ENCODE measurements around the gene RSRC1. TPM values are rescaled to one million over a fixed set of nuclear protein-coding genes. Genes with fewer than 3 reads are reported as not detected.
"Not testable (repeated sequence)": the region's sequence is repeated elsewhere in the genome, so short reads cannot be mapped to it uniquely, and the experiment has no call there.

RSRC1 gene
- total and polyA plus RNA-seq, 2 donors (not counting 1 experiment from before 2014, with no cell fraction given), result 12.6 to 43.1 TPM

DNA sequence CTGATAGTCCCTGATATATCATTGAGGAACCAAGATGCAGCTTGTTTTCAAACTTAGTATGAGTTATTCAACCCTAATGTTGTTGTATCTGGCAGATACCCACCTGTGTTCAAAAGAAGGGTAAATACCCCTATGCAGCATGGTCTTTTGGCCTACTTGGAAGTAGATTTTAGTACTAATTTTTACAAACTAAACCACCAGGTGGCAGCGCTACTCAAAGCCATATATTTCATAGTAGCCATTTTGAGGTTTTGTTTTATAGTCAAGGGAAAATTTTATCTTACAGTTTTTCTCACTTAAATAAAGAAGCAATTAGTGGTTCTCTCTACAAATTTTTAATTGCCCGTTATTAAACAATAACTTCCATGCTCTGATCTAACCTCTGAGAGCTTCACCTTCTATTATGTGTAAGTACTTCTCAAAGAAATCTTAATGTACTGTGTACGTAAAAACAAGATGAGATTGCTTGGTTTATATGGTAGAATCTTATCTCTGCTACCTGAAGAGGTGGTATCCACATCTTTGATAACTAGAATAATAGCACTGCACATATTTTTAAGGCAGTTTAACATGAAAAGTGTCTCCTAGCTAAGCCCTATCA, 429.6 kb downstream of the RSRC1 start:
- Histone ChIP-seq H3K4me1 (ENCODE audit: control insufficient read depth, extremely low read depth, insufficient read depth, low read length) (no peaks in the 10 kb centered on the region), H2AFZ (ENCODE audit: low read length) (peak overlapping the region; percentile 91), H3K4me2 (ENCODE audit: extremely low read depth, insufficient read depth, low read length) (no peak overlapping the region), H4K20me1 (ENCODE audit: control insufficient read depth, extremely low read depth, insufficient read depth, low read length) (no peaks in the 10 kb centered on the region), H3K4me3 (replicated peaks in 1 of 4; ENCODE audit: control extremely low read depth in 1 of 4, insufficient read depth in 1 of 4, low read depth in 3 of 4, low read length in 4 of 4) (no peak overlapping the region), H3K36me3 (ENCODE audit: control insufficient read depth, insufficient read depth, low read length) (no peaks in the 10 kb centered on the region), H3K79me2 (ENCODE audit: control insufficient read depth, insufficient read depth, low read length) (no peaks in the 10 kb centered on the region), H3K9ac (ENCODE audit: insufficient read depth, low read length) (no peak overlapping the region), H3K27me3 (ENCODE audit: control insufficient read depth, insufficient read depth, low read length) (no peaks in the 10 kb centered on the region), H3K27ac (ENCODE audit: insufficient read depth, low read length) (no peak overlapping the region), H3K9me3 (ENCODE audit: control insufficient read depth, insufficient read depth, low read depth, low read length) (no peaks in the 10 kb centered on the region)
- peak; percentile 44 to 73 for DNase-seq (ENCODE audit: low read depth in 2 of 2)
- TF ChIP-seq, protein P1, sequence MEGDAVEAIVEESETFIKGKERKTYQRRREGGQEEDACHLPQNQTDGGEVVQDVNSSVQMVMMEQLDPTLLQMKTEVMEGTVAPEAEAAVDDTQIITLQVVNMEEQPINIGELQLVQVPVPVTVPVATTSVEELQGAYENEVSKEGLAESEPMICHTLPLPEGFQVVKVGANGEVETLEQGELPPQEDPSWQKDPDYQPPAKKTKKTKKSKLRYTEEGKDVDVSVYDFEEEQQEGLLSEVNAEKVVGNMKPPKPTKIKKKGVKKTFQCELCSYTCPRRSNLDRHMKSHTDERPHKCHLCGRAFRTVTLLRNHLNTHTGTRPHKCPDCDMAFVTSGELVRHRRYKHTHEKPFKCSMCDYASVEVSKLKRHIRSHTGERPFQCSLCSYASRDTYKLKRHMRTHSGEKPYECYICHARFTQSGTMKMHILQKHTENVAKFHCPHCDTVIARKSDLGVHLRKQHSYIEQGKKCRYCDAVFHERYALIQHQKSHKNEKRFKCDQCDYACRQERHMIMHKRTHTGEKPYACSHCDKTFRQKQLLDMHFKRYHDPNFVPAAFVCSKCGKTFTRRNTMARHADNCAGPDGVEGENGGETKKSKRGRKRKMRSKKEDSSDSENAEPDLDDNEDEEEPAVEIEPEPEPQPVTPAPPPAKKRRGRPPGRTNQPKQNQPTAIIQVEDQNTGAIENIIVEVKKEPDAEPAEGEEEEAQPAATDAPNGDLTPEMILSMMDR (conservative IDR thresholded peaks at IDR 0.05 in 1 of 2, IDR thresholded peaks at IDR 0.05 in 1 of 2; ENCODE audit: low read depth in 1 of 2, low read length in 2 of 2), result peak; percentile 37 to 55
- TF ChIP-seq EZH2 (IDR thresholded peaks at IDR 0.05; ENCODE audit: low read length, missing control alignments), result no peak

DNA sequence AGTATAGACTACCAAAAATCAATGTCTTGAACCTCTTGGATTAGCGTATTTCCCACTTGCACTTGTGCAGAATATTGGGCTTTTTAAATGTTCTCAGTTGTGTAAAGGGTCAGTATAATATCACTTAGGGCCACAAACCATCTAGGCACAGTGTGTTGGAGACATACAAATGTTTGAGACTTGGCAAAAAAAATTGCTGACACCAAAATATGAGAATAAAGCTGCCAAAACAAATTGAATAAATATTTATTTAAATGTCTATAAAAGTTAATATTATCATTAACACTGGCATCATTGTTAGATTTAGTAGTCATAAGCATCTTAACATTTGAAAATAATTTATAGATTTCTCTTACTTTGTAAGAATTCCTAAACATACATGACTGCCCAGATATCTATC, 430.2 kb downstream of the RSRC1 start:
- Histone ChIP-seq H3K27me3 (ENCODE audit: control insufficient read depth, insufficient read depth, low read length) (no peaks in the 10 kb centered on the region), H4K20me1 (ENCODE audit: control insufficient read depth, extremely low read depth, insufficient read depth, low read length) (no peaks in the 10 kb centered on the region), H3K36me3 (ENCODE audit: control insufficient read depth, insufficient read depth, low read length) (no peaks in the 10 kb centered on the region), H3K79me2 (ENCODE audit: control insufficient read depth, insufficient read depth, low read length) (no peaks in the 10 kb centered on the region), H3K27ac (ENCODE audit: insufficient read depth, low read length) (no peak overlapping the region), H3K9ac (ENCODE audit: insufficient read depth, low read length) (no peak overlapping the region), H3K9me3 (ENCODE audit: control insufficient read depth, insufficient read depth, low read depth, low read length) (no peaks in the 10 kb centered on the region), H3K4me3 (replicated peaks in 1 of 4; ENCODE audit: control extremely low read depth in 1 of 4, insufficient read depth in 1 of 4, low read depth in 3 of 4, low read length in 4 of 4) (no peak overlapping the region), H2AFZ (ENCODE audit: low read length) (peak overlapping the region; percentile 91), H3K4me1 (ENCODE audit: control insufficient read depth, extremely low read depth, insufficient read depth, low read length) (no peaks in the 10 kb centered on the region), H3K4me2 (ENCODE audit: extremely low read depth, insufficient read depth, low read length) (no peak overlapping the region)
- no peak for DNase-seq (ENCODE audit: low read depth in 2 of 2)
- TF ChIP-seq, protein P1 (conservative IDR thresholded peaks at IDR 0.05 in 1 of 2, IDR thresholded peaks at IDR 0.05 in 1 of 2; ENCODE audit: low read depth in 1 of 2, low read length in 2 of 2), result no peak
- no peak for TF ChIP-seq EZH2 (IDR thresholded peaks at IDR 0.05; ENCODE audit: low read length, missing control alignments)

DNA sequence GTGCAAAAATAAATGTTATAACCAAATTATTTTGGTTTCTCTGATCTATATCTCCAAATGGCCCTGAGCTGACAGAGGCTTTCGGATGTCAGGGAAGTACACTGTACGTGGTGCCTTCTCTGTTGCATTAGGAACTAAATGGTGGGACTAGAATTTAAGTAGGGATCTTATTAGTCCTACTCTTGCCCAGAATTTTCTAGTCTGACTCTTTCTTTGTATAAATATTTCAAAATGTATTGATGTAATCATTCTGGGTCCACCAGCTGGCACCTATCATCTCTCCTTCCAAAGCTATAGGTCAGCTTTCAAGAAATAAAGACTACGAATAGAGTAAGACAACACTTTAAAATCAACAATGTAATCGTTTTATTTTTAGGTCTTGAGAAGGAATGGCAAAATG, 438.8 kb downstream of the RSRC1 start:
- no peaks in the 10 kb centered on the region for H4K20me1 ChIP-seq (ENCODE audit: control insufficient read depth, extremely low read depth, insufficient read depth, low read length)
- H3K36me3 ChIP-seq (ENCODE audit: control insufficient read depth, insufficient read depth, low read length), result no peaks in the 10 kb centered on the region
- no peak overlapping the region for H2AFZ ChIP-seq (ENCODE audit: low read length)
- H3K27ac ChIP-seq (ENCODE audit: insufficient read depth, low read length), result no peak overlapping the region
- H3K4me1 ChIP-seq (ENCODE audit: control insufficient read depth, extremely low read depth, insufficient read depth, low read length), result no peaks in the 10 kb centered on the region
- no peak for TF ChIP-seq EZH2 (IDR thresholded peaks at IDR 0.05; ENCODE audit: low read length, missing control alignments)
- TF ChIP-seq, protein P1 (conservative IDR thresholded peaks at IDR 0.05 in 1 of 2, IDR thresholded peaks at IDR 0.05 in 1 of 2; ENCODE audit: low read depth in 1 of 2, low read length in 2 of 2), result no peak
- H3K9ac ChIP-seq (ENCODE audit: insufficient read depth, low read length), result no peak overlapping the region
- H3K27me3 ChIP-seq (ENCODE audit: control insufficient read depth, insufficient read depth, low read length), result no peaks in the 10 kb centered on the region
- peak in 1 of 2 donors; percentile 71 for DNase-seq (ENCODE audit: low read depth in 2 of 2)
- H3K9me3 ChIP-seq (ENCODE audit: control insufficient read depth, insufficient read depth, low read depth, low read length), result no peaks in the 10 kb centered on the region
- no peak overlapping the region for H3K4me3 ChIP-seq (replicated peaks in 1 of 4; ENCODE audit: control extremely low read depth in 1 of 4, insufficient read depth in 1 of 4, low read depth in 3 of 4, low read length in 4 of 4)
- H3K79me2 ChIP-seq (ENCODE audit: control insufficient read depth, insufficient read depth, low read length), result no peaks in the 10 kb centered on the region
- H3K4me2 ChIP-seq (ENCODE audit: extremely low read depth, insufficient read depth, low read length), result no peak overlapping the region

DNA sequence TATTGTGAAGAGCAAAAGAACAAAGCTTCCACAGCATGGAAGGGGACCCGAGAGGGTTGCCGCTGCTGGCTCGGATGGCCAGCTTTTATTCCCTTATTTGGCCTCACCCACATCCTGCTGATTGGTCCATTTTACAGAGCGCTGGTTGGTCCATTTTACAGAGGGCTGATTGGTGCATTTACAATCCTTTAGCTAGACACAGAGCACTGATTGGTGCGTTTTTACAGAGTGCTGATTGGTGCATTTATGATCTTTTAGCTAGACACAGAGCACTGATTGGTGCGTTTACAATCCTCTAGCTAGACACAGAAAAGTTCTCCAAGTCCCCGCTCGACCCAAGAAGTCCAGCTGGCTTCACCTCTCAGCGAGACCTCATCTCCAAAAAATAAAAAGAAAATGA, 440.0 kb downstream of the RSRC1 start:
- H3K27ac ChIP-seq (ENCODE audit: insufficient read depth, low read length); H4K20me1 ChIP-seq (ENCODE audit: control insufficient read depth, extremely low read depth, insufficient read depth, low read length): not testable (repeated sequence)

More for the DNA sequence above, 440.0 kb downstream of the RSRC1 start:
- not testable (repeated sequence) for H3K36me3 ChIP-seq (ENCODE audit: control insufficient read depth, insufficient read depth, low read length); DNase-seq (ENCODE audit: low read depth in 2 of 2); H3K79me2 ChIP-seq (ENCODE audit: control insufficient read depth, insufficient read depth, low read length); H3K4me2 ChIP-seq (ENCODE audit: extremely low read depth, insufficient read depth, low read length); H2AFZ ChIP-seq (ENCODE audit: low read length); H3K9me3 ChIP-seq (ENCODE audit: control insufficient read depth, insufficient read depth, low read depth, low read length); H3K9ac ChIP-seq (ENCODE audit: insufficient read depth, low read length); H3K4me1 ChIP-seq (ENCODE audit: control insufficient read depth, extremely low read depth, insufficient read depth, low read length); H3K27me3 ChIP-seq (ENCODE audit: control insufficient read depth, insufficient read depth, low read length); H3K4me3 ChIP-seq (replicated peaks in 1 of 4; ENCODE audit: control extremely low read depth in 1 of 4, insufficient read depth in 1 of 4, low read depth in 3 of 4, low read length in 4 of 4)
